ENCODE measurements around the gene PALM2AKAP2. TPM values are rescaled to one million over a fixed set of nuclear protein-coding genes. Genes with fewer than 3 reads are reported as not detected.

The PALM2AKAP2 gene
- total and polyA plus RNA-seq, 9 of the 15 experiments (the other 6 are each of a cell fraction or from before 2014, with no cell fraction given), result not detected

GRCh38 chr9:109799141-109799540, 19.1 kb downstream of the PALM2AKAP2 start (continued):
- TF ChIP-seq THRA (IDR thresholded peaks at IDR 0.05) (no peak), WHSC1 (IDR thresholded peaks at IDR 0.05; ENCODE audit: low read length) (no peak)

GRCh38 chr9:109799792-109800191, 19.8 kb downstream of the PALM2AKAP2 start:
- TF ChIP-seq POLR3A (IDR thresholded peaks at IDR 0.05; ENCODE audit: borderline replicate concordance, extremely low read depth, insufficient read depth, insufficient read length), result no peak
- TF ChIP-seq PCBP1 (IDR thresholded peaks at IDR 0.05; ENCODE audit: low read depth, low read length, poor library complexity, severe bottlenecking), result no peak
- no peak for TF ChIP-seq TRIM28 (IDR thresholded peaks at IDR 0.05)
- TF ChIP-seq DMBX1 (CRISPR knock-in tag; IDR thresholded peaks at IDR 0.05; ENCODE audit: borderline replicate concordance), result no peak
- POLR2A ChIA-PET, result no interaction called here
- WGBS (ENCODE audit: insufficient coverage, low coverage, missing lambda C conversion rate), result 0% methylated on average over 2 of the region's 2 CpGs
- Histone ChIP-seq H3K36me3 (ENCODE audit: control insufficient read depth, insufficient read depth, low read length) (no peaks in the 10 kb centered on the region), H3K9ac (ENCODE audit: insufficient read depth in 1 of 2, low read depth in 2 of 2, low read length in 2 of 2) (no peak overlapping the region), H3K79me2 (ENCODE audit: control insufficient read depth, insufficient read depth, low read length) (no peaks in the 10 kb centered on the region), H3K27me3 (ENCODE audit: control insufficient read depth in 2 of 2, insufficient read depth in 2 of 2, low read length in 2 of 2) (no peaks in the 10 kb centered on the region), H3K4me2 (ENCODE audit: insufficient read depth, low read length) (no peak overlapping the region), H2AFZ (ENCODE audit: low read depth, low read length) (no peak overlapping the region), H3K9me3 (replicated peaks; ENCODE audit: control insufficient read depth, insufficient read depth, low read depth, low read length) (no peaks in the 10 kb centered on the region), H3K9me1 (ENCODE audit: control insufficient read depth, insufficient read depth, low read length) (no peaks in the 10 kb centered on the region), H3K4me3 (no peak overlapping the region), H4K20me1 (replicated peaks; ENCODE audit: control insufficient read depth, insufficient read depth, low read length) (no peaks in the 10 kb centered on the region), H3K4me1 (replicated peaks in 1 of 2; ENCODE audit: control insufficient read depth in 2 of 2, insufficient read depth in 2 of 2, low read length in 2 of 2) (no peaks in the 10 kb centered on the region), H3K27ac (ENCODE audit: extremely low read depth, low read depth, low read length) (no peak overlapping the region)
- no peak for FAIRE-seq
- no peak for DNase-seq (ENCODE audit: extremely low read depth in 1 of 4, low spot score in 3 of 4)
- CTCF ChIA-PET (ENCODE audit: low intra/inter-chr PET ratio), result no interaction called here
- no peak for ATAC-seq
- intact Hi-C loops (cut with micrococcal nuclease), result no loop called here
- no TSS peak for BruUV-seq (replicated peaks)
- in situ Hi-C loops (cut with MboI), result no loop called here

All from K562 (cell line).